Fibroblast of lung (primary cell): ENCODE measurements around the gene KCNH6. TPM values are rescaled to one million over a fixed set of nuclear protein-coding genes. Genes with fewer than 3 reads are reported as not detected.

ENCODE experiments used
- DNase-seq, 2 donors: peaks; one replicate each; pipeline versions ENCODE4 v3.0.0 to v3.0.0-alpha.2; 2010; ENCODE audit warnings: low read depth in 2 of 2
- H2AFZ ChIP-seq: 2 replicates; pipeline ENCODE4 v1.5.1; 2012; ENCODE audit warnings: low read length, control low read depth, inconsistent platforms
- H3K27ac ChIP-seq: 2 replicates; pipeline ENCODE4 v1.5.1; 2011; ENCODE audit warnings: low read length, control low read depth; ENCODE audit not compliant: insufficient read depth
- H3K27me3 ChIP-seq: 2 replicates; pipeline ENCODE4 v1.5.1; 2011; ENCODE audit warnings: mild to moderate bottlenecking, low read length; ENCODE audit not compliant: control insufficient read depth, insufficient read depth
- H3K36me3 ChIP-seq: 2 replicates; pipeline ENCODE4 v1.5.1; 2011; ENCODE audit warnings: low read length; ENCODE audit not compliant: control insufficient read depth, insufficient read depth
- H3K4me1 ChIP-seq: 2 replicates; pipeline ENCODE4 v1.5.1; 2011; ENCODE audit warnings: low read length; ENCODE audit not compliant: control insufficient read depth, insufficient read depth; ENCODE audit errors: extremely low read depth
- H3K4me2 ChIP-seq: 2 replicates; pipeline ENCODE4 v1.5.1; 2011; ENCODE audit warnings: low read length, control low read depth; ENCODE audit not compliant: insufficient read depth; ENCODE audit errors: extremely low read depth
- H3K4me3 ChIP-seq, 4 experiments: fragments of 200-600 bp in 1 of 4; sonication (generic) in 1 of 4; replicated peaks in 1 of 4; 2 replicates each; pipeline ENCODE4 v1.5.1; 2011 to 2016; ENCODE audit warnings: low read length in 4 of 4, low read depth in 3 of 4, mild to moderate bottlenecking in 3 of 4, control low read depth in 2 of 4, inconsistent platforms in 1 of 4, mixed read lengths in 1 of 4; ENCODE audit not compliant: insufficient read depth in 1 of 4; ENCODE audit errors: control extremely low read depth in 1 of 4
- H3K79me2 ChIP-seq: 2 replicates; pipeline ENCODE4 v1.5.1; 2012; ENCODE audit warnings: mild to moderate bottlenecking, low read length, inconsistent platforms; ENCODE audit not compliant: control insufficient read depth, insufficient read depth
- H3K9ac ChIP-seq: 2 replicates; pipeline ENCODE4 v1.5.1; 2011; ENCODE audit warnings: mild to moderate bottlenecking, low read length, control low read depth; ENCODE audit not compliant: insufficient read depth
- H3K9me3 ChIP-seq: 2 replicates; pipeline ENCODE4 v1.5.1; 2012; ENCODE audit warnings: low read depth, low read length; ENCODE audit not compliant: control insufficient read depth, insufficient read depth
- H4K20me1 ChIP-seq: 2 replicates; pipeline ENCODE4 v1.5.1; 2011; ENCODE audit warnings: low read length; ENCODE audit not compliant: control insufficient read depth, insufficient read depth; ENCODE audit errors: extremely low read depth
- EZH2 ChIP-seq: IDR thresholded peaks from 2 replicates; pipeline ENCODE4 v1.5.1; 2012; ENCODE audit warnings: low read length, control low read depth, mild to moderate bottlenecking; ENCODE audit errors: missing control alignments
- polyA plus RNA-seq, 2 donors: library from polyadenylated mRNA; depleted of rRNA in 1 of 2; stranded (reverse) in 1 of 2; unstranded in 1 of 2; fragments of >200 nt; gene quantifications; 2 replicates each; pipeline ENCODE4 v1.2.1, GENCODE V29; 2011 to 2012; ENCODE audit warnings: missing spikeins in 1 of 2
- total RNA-seq: library from RNA; depleted of rRNA; stranded (reverse); fragments of >200 nt; gene quantifications from 2 replicates; pipeline ENCODE4 v1.2.1, GENCODE V29; 2014
- TF ChIP-seq, protein P1 (sequence below), 2 donors: IDR thresholded peaks in 1 of 2; conservative IDR thresholded peaks in 1 of 2; 1 replicate in 1 of 2; 2 replicates in 1 of 2; pipeline ENCODE4 v1.5.1; 2011 to 2012; ENCODE audit warnings: low read length in 2 of 2, control low read depth in 1 of 2, inconsistent platforms in 1 of 2, low read depth in 1 of 2, mild to moderate bottlenecking in 1 of 2

KCNH6 gene
- total and polyA plus RNA-seq, 2 donors (not counting 1 experiment from before 2014, with no cell fraction given) = not detected

DNA sequence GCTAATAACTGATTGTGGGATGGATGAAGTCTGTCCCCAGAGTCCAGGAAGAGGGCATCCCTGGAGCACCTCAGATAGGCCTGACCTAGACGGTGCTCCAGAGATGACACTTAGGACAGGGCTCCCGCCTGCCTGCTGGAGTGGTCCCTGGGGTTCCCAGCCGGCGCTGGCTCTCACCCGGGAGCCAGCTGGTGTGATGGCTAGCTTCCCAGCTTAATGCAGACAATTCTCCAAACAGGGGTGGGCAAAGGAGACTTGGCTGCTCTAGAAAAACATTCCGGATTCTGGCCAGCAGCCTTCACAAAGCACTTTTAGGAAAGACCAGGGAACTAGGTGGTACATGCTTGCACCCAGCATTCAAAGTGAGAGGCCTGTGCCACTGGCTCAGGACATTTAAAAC is 27.7 kb upstream of the KCNH6 start:
- Histone ChIP-seq H3K36me3 (no peaks in the 10 kb centered on the region), H2AFZ (no peak overlapping the region), H3K27ac (no peak overlapping the region), H4K20me1 (no peaks in the 10 kb centered on the region), H3K9ac (no peak overlapping the region), H3K9me3 (no peaks in the 10 kb centered on the region), H3K4me2 (no peak overlapping the region), H3K79me2 (no peaks in the 10 kb centered on the region), H3K4me3 (no peak overlapping the region), H3K27me3 (peaks cover 15% of the 10 kb centered on the region), H3K4me1 (peaks cover 6% of the 10 kb centered on the region)
- DNase-seq = no peak
- TF ChIP-seq, protein P1, sequence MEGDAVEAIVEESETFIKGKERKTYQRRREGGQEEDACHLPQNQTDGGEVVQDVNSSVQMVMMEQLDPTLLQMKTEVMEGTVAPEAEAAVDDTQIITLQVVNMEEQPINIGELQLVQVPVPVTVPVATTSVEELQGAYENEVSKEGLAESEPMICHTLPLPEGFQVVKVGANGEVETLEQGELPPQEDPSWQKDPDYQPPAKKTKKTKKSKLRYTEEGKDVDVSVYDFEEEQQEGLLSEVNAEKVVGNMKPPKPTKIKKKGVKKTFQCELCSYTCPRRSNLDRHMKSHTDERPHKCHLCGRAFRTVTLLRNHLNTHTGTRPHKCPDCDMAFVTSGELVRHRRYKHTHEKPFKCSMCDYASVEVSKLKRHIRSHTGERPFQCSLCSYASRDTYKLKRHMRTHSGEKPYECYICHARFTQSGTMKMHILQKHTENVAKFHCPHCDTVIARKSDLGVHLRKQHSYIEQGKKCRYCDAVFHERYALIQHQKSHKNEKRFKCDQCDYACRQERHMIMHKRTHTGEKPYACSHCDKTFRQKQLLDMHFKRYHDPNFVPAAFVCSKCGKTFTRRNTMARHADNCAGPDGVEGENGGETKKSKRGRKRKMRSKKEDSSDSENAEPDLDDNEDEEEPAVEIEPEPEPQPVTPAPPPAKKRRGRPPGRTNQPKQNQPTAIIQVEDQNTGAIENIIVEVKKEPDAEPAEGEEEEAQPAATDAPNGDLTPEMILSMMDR (conservative IDR thresholded peaks at IDR 0.05 in 1 of 2, IDR thresholded peaks at IDR 0.05 in 1 of 2; ENCODE audit: low read depth in 1 of 2, low read length in 2 of 2) = no peak
- no peak for TF ChIP-seq EZH2

DNA sequence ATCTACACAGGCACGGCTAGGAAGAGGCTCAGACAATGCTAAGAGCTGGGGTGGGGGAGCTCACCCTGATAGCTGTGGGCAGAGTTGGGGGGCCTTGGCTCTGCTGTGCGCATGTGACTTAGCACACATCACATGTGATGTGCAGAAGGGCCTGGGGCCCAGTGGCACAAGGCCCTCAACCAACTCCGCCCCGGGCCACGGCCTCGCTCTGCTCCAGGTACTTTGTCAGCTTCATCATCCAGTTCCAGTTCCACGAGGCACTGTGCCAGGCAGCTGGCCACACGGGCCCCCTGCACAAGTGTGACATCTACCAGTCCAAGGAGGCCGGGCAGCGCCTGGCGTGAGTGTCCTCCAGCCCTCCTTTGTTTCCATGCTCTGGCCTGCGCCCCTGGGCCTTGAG is 27.0 kb upstream of the KCNH6 start:
- Histone ChIP-seq H3K9ac (no peak overlapping the region), H3K4me2 (no peak overlapping the region), H4K20me1 (no peaks in the 10 kb centered on the region), H3K27me3 (peaks cover 9% of the 10 kb centered on the region), H3K4me3 (no peak overlapping the region), H3K9me3 (no peaks in the 10 kb centered on the region), H3K27ac (no peak overlapping the region), H3K79me2 (no peaks in the 10 kb centered on the region), H2AFZ (no peak overlapping the region), H3K4me1 (peaks cover 6% of the 10 kb centered on the region), H3K36me3 (no peaks in the 10 kb centered on the region)
- no peak for TF ChIP-seq EZH2
- TF ChIP-seq, protein P1 (conservative IDR thresholded peaks at IDR 0.05 in 1 of 2, IDR thresholded peaks at IDR 0.05 in 1 of 2; ENCODE audit: low read depth in 1 of 2, low read length in 2 of 2) = no peak
- DNase-seq = no peak

DNA sequence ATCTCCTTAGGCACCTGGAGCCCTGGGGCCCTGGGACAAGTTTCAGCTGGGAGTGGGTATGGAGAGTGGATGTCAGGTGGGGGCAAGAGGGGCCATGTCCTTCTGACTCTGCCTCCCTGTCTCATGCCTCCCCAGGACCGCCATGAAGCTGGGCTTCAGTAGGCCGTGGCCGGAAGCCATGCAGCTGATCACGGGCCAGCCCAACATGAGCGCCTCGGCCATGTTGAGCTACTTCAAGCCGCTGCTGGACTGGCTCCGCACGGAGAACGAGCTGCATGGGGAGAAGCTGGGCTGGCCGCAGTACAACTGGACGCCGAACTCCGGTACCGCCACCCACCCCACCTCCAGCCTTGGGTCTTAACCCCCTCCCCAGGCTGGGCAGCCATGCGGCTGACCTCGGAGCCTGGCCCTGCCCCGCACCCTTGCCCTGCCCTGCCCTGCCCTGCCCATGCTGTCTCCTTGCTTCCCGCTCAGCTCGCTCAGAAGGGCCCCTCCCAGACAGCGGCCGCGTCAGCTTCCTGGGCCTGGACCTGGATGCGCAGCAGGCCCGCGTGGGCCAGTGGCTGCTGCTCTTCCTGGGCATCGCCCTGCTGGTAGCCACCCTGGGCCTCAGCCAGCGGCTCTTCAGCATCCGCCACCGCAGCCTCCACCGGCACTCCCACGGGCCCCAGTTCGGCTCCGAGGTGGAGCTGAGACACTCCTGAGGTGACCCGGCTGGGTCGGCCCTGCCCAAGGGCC is 26.3 kb upstream of the KCNH6 start:
- H3K4me1 ChIP-seq = peaks cover 6% of the 10 kb centered on the region
- H3K27me3 ChIP-seq = peaks cover 5% of the 10 kb centered on the region
- no peak overlapping the region for H2AFZ ChIP-seq
- H4K20me1 ChIP-seq = no peaks in the 10 kb centered on the region
- no peaks in the 10 kb centered on the region for H3K79me2 ChIP-seq
- no peak overlapping the region for H3K27ac ChIP-seq
- DNase-seq = no peak
- H3K9ac ChIP-seq = no peak overlapping the region
- no peak overlapping the region for H3K4me3 ChIP-seq
- no peak overlapping the region for H3K4me2 ChIP-seq
- TF ChIP-seq, protein P1 (conservative IDR thresholded peaks at IDR 0.05 in 1 of 2, IDR thresholded peaks at IDR 0.05 in 1 of 2; ENCODE audit: low read depth in 1 of 2, low read length in 2 of 2) = no peak
- no peak for TF ChIP-seq EZH2
- no peaks in the 10 kb centered on the region for H3K9me3 ChIP-seq
- no peaks in the 10 kb centered on the region for H3K36me3 ChIP-seq
